HUDEP-2 (cell line): ENCODE data around the gene TMEM69.
"Not testable (repeated sequence)": the region's sequence is repeated elsewhere in the genome, so short reads cannot be mapped to it uniquely, and the experiment has no call there.

ENCODE experiments used
- DNase-seq, 76 experiments: peaks; one replicate each; lab custom pipeline; 2025; ENCODE audit not compliant: unreplicated experiment in 76 of 76; lab: John Stamatoyannopoulos, UW

TMEM69 gene

DNA sequence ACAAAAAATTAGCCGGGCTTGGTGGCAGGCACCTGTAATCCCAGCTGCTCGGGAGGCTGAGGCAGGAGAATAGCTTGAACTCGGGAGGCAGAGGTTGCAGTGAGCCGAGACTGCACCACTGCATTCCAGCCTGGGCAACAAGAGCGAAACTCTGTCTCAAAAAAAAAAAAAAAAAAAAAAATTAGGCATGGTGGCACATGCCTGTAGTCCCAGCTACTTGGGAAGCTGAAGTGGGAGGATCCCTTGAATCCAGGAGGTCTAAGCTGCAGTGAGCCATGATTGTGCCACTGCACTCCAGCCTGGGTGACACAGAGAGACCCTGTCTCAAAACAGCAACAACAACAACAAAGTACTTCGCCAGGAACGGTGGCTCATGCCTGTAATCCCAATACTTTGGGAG lies 11.4 kb upstream of the TMEM69 start:
- not testable (repeated sequence) for DNase-seq

DNA sequence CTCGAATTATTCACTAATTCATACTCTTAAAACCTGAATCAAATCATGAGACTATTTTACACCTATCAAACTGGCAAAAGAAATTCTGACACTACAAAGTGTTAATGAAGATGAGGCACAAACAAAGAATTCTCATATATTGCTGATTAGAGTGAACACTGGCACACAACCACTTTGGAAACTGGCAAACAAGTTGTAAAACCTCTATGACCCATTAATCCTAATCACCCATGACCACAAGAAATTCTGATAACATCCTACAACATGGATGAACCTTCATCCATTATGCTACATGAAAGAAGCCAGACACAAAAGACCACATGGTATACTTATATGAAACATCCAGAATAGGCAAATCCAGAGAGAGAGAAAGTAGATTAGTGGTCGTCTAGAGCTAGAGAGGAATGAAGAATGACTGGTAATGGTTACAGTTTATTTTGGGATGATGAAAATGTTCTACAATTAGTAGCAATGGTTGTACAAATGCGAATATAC lies 10.2 kb upstream of the TMEM69 start:
- DNase-seq, result no peak

DNA sequence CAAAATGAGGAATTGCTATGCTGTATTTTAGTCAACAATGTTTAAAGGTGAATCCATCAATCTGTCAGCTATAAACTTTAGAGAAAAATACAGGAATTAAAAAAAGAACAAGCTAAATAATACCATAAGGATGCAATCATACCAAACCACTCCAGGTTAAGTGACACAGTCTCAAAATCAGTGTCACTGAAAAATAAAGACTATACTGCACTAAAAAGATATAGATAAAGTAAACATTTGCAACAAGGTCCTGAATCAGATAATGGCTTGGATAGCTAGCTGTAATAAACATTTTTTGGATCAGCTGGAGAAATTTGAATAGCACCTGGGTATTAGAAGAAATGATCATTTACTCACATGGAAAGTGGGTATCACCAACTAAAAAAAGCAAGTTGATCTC lies 9.5 kb upstream of the TMEM69 start:
- no peak for DNase-seq

GRCh38 chr1:45679123-45679522 lies 8.9 kb upstream of the TMEM69 start:
- no peak for DNase-seq

- DNase-seq, result no peak
Measured at GRCh38 chr1:45682942-45683341, 5.0 kb upstream of the TMEM69 start.

GRCh38 chr1:45684402-45684801 lies 3.6 kb upstream of the TMEM69 start:
- no peak for DNase-seq

- DNase-seq, result peak in 2 of 76 experiments; percentile 19 to 23
Measured at GRCh38 chr1:45685308-45686014, 2.5 kb upstream of the TMEM69 start.

DNA sequence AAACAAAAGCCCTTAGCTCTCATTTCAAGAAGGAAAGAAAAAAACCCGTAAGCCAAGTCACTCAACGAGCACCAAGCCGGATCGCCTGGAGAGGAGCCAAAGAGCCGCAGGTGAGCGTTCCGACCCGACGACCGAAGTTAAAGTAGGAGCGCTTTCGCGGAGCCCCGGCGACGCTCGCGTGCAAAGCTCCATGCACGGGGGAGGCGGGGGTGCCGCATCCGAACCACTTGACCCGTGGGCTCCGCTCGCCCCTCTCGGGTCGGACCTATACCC lies 2.0 kb upstream of the TMEM69 start:
- DNase-seq, result peak in 34 of 76 experiments; percentile 4 to 65 (median 28)

GRCh38 chr1:45686288-45687013 lies 1.5 kb upstream of the TMEM69 start, which contains the start of gene GPBP1L1:
Gene GPBP1L1, minus strand, starts transcription at chr1:45686533. Its CDS starts 27,446 bp downstream, at chr1:45659087.
- DNase-seq, result peak; percentile 41 to 98 (median 94)

- peak; percentile 52 to 98 (median 94) for DNase-seq
Measured at GRCh38 chr1:45687014-45687753, 797 bp upstream of the TMEM69 start.

- DNase-seq, result not testable (repeated sequence)
Measured at GRCh38 chr1:45693811-45694210, 5.8 kb downstream of the TMEM69 start.

DNA sequence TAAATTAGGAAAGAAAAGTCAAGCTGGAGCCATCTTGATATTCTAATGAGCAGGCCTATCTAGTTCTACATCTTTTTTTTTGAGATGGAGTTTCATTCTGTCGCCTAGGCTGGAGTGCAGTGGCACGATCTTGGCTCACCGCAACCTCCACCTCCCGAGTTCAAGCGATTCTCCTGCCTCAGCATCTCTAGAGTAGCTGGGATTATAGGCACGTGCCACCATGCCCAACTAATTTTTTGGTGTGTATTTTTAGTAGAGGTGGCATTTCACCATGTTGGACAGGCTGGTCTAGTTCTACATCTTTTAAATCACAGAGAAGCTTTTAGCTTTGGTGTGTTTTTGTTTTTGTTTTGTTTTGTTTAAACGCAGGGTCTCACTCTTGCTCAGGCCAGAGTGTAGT lies 6.8 kb downstream of the TMEM69 start:
- DNase-seq, result no peak

- DNase-seq, result no peak
Measured at GRCh38 chr1:45704637-45705036, 16.7 kb downstream of the TMEM69 start.

DNA sequence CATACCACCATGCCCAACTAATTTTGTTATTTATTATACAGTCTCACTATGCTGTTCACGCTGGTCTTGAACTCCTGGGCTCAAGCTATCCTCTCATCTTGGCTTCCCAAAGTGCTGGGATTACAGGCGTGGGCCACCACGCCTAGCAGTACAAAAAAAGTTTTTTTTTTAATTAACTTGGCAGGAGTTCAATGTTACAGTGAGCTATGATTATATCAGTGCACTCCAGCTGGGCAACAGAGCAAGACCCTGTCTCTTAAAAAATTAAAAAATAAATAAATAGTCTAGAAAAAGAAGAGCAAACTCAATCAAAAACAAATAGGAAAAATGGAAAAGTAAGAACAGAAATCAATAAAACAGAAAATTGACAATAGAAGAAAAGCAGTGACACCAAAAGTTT lies 25.7 kb downstream of the TMEM69 start:
- no peak for DNase-seq

DNA sequence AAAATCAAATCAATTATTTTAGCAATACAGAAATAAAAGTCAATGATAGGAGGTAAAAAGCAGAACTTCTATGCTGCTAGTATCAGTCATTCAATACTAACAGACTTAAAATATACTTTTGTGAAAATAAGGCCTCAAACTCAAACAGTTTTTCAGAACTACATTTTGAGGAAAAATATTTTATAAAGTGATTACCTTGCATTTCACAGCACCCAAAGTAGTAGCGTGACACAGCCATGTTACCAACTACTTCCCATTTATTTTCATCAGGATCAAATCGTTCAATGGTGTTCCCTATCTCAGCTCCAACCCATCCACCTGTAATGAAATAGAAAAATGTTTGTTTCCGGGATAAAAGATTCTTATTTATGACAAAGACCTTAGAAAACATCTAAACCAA lies 28.7 kb downstream of the TMEM69 start:
- DNase-seq, result no peak

DNA sequence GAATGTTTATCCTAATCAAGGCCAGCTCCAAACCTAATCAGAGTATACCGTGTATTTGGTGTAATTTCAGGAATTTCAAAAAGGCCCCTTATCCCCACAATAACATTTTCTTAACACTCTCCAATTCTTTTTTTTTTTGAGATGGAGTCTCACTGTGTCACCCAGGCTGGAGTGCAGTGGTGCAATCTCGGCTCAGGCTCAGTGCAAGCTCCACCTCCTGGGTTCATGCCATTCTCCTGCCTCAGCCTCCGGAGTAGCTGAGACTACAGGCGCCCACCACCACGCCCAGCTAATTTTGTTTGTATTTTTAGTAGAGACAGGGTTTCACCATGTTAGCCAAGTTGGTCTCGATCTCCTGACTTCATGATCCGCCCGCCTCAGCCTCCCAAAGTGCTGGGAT lies 29.4 kb downstream of the TMEM69 start:
- not testable (repeated sequence) for DNase-seq

GRCh38 chr1:45718289-45718688 lies 30.3 kb downstream of the TMEM69 start:
- DNase-seq, result no peak

DNA sequence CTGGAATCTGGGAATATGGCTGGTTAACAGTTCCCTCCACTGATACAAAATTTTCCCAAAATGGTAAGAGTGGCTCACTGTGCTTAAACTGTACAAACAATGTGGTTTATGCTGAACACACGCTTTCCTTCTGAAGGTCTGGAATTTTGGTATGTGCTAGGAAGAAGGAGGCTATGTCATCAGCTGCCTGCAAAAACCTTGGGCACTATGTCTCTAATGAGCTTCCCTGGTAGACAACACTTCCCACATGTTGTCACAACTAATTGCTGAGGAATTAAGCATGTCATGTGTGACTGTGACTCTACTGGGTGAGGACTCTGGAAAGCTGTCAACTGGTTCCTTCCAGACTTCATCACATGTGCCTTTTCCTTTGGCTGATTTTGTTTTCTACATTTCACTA lies 33.2 kb downstream of the TMEM69 start:
- no peak for DNase-seq

DNA sequence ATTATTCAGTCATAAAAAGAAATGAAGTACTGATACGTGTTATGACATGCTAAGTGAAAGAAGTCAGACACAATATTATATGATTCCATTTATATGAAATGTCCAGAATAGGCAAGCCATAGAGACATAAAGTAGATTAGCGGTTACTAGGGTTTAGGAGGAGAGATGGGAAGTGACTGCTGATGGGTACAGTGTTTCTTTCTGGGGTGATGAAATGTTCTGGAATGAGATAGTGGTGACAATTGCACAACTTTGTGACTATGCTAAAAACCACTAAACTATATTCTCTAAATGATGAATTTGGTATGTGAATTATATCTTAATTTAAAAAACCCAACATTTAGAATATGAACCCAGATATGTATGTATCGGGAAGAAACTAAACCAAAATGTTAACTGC lies 34.8 kb downstream of the TMEM69 start:
- no peak for DNase-seq

DNA sequence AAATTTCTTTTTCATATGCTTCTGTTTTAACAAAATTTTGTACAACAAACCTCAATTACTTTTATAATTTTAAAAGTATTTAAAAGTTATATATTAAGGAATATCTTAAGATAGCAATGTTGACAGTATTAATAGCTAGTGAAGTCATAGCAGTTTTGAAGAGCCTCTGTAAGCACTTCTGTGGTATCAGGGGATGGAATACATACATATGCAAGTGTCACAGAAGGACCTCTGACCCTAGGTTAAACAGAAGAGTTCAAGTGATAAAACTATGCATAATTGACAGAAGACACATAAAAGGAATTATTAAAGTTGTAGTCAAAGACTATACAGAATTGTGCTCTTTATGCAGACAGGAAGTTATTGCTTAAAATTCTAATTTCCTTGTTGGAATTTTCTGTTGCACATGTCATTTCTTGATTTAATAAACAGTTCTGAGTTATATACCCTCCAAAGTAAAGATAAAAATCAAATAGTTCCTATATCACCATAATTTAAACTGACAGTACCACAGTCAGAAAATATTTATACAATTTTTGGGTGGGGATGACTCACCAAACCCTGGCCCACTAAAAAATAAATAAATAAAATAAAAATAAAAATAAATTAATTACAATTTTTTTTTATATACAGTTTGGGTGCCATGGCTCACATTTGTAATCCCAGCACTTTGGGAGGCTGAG lies 35.4 kb downstream of the TMEM69 start:
- DNase-seq, result no peak

DNA sequence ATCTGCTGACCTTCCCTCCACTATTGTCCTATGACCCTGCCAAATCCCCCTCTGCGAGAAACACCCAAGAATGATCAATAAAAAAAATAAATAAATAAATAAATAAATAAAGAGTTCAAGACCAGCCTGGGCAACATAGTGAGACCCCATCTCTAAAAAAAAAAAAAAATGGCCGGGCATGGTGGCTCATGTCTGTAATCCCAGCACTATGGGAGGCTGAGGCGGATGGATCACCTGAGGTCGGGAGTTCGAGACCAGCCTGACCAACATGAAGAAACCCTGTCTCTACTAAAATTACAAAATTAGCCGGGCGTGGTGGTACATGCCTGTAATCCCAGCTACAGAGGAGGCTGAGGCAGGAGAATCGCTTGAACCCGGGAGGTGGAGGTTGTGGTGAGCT lies 38.0 kb downstream of the TMEM69 start:
- DNase-seq, result not testable (repeated sequence)
